Stimulated activated naive CD8-positive, alpha-beta T cell treated with anti-CD3 and anti-CD28 coated beads, Interleukin-15, Interleukin-2, amounts not matched to agents 100 ng/mL and 50 ng/mL, for 24 hours (primary cell): ENCODE measurements around the gene PWWP2B.

Source experiments
- H3K27ac Mint-ChIP-seq: one replicate; pipeline ENCODE4 v1.8.0; 2021; ENCODE audit warnings: mild to moderate bottlenecking, mixed read lengths
- H3K27me3 Mint-ChIP-seq: one replicate; pipeline ENCODE4 v1.8.0; 2021; ENCODE audit warnings: mixed read lengths
- H3K36me3 Mint-ChIP-seq: one replicate; pipeline ENCODE4 v1.8.0; 2021; ENCODE audit warnings: low read depth, mixed read lengths
- H3K4me1 Mint-ChIP-seq: one replicate; pipeline ENCODE4 v1.8.0; 2021; ENCODE audit warnings: low read depth, mixed read lengths
- H3K4me3 Mint-ChIP-seq: one replicate; pipeline ENCODE4 v1.8.0; 2021; ENCODE audit warnings: mild to moderate bottlenecking, mixed read lengths
- H3K9me3 Mint-ChIP-seq: one replicate; pipeline ENCODE4 v1.8.0; 2021; ENCODE audit warnings: mixed read lengths

PWWP2B gene

DNA sequence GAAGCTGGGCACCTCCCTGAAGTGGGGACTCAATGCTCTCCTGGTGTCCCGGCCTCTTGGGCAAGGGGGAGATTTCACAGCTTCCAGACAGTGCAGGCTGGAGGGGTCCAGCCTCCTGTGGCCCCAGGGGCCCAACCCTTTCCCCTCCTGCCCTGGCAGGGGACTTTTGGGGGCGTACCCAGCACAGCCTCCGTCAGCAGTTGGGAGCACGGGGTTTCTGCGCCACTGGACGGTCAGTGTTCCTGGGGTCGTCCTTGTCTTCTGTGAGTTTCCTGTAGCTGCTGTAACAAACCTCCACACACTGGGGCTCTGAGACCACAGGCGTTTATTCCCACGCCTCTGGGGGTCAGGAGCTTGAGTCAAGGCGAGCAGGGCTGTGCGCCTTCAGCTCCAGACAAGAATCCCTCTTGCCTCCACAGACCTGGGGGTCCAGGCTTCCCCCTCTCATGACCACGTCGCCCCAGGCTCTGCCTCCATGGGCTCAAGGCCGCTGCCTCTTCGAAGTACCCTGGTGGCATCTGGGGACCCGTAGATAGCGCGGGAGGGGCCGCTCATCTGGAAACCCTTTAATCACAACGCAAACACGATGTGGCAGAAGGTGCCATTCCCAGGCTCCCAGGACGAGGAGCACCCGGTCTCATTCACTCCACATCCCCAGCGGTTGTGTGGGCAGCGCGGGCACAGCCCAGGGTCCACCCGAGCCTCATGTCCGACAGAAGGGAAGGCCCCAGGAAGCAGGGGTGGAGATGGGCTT is 14.0 kb downstream of the PWWP2B start:
- no peak overlapping the region for H3K4me3 Mint-ChIP-seq
- H3K4me1 Mint-ChIP-seq, result peaks cover 13% of the 10 kb centered on the region
- no peaks in the 10 kb centered on the region for H3K27me3 Mint-ChIP-seq
- no peaks in the 10 kb centered on the region for H3K9me3 Mint-ChIP-seq
- no peak overlapping the region for H3K27ac Mint-ChIP-seq
- peaks cover 5% of the 10 kb centered on the region for H3K36me3 Mint-ChIP-seq

DNA sequence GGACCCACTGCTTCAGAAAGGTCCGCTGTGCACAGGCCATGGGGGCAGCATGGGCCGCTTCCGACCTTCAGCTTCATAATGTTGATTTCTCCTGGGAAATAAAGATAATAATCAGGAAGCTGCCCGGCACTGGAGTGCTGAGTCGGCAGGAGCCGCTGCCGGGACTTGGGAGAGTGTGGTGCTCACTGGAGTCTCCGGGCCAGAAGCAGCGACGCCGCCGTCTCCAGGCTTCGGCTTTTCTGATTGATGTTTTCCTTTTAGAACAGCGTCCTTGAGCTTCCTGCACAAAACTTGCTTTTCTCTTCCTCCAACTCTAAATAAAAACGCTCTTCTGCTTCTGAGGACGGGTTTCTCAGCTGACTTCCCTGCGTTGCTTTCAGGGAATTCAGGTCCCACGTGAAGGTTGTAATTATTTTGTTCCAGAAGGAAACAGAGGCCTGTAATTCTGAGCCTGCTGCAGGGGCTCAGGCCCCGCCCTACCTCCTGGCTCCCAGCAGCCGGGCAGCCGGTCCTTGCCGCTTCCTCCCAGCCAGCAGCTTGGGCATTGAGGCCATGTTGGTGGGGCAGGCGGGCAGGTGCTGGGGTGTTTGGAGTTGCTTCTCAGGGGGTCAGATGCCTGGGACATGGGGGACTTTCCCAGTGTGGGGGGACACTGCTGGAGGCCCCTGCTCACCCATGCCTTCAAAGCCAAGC is 14.7 kb downstream of the PWWP2B start:
- H3K4me3 Mint-ChIP-seq, result no peak overlapping the region
- peaks cover 5% of the 10 kb centered on the region for H3K36me3 Mint-ChIP-seq
- no peaks in the 10 kb centered on the region for H3K27me3 Mint-ChIP-seq
- no peaks in the 10 kb centered on the region for H3K9me3 Mint-ChIP-seq
- no peak overlapping the region for H3K27ac Mint-ChIP-seq
- H3K4me1 Mint-ChIP-seq, result peaks cover 13% of the 10 kb centered on the region

DNA sequence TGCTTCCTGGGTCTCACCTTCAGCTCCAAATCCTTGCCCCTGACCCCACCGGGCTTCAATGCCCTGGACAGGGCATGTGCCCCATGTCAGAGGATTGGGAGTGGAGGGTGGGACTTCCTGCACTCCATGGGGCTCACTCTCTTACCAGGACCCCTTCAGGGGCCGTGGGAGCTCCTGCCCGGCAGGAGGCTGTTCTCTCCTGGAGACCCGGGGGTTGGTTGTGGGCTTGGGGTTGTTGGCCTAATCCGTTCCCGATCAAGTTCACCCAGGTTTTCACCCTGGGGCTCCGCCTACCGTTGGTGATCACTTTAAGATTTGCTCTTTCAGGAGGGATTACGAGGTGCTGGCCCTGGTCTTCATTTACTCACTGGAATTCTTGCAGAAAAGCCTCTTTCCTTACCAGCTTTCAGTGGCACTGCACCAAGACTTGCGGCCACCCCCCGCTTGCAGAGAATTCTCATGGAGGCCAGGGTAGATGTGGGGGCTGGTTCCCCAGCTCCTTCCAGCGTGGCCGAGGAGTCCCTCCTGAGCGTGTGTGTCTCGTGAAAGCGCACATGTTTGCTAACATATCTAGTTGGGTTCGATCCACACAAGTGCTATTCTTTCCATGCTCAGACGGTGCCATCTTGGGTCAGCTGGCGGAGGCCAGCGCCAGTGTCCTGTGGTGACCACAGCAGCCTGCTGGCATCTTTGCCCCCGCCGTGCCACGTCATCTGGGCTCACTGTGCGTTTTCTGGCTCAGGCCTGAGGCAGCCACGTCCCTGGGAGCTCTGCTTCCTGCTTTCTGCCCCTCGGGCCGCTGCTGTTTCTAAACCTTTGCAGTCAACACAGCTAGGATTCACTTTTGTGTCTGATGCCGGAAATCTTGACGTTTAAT is 15.6 kb downstream of the PWWP2B start:
- H3K9me3 Mint-ChIP-seq, result no peaks in the 10 kb centered on the region
- H3K4me1 Mint-ChIP-seq, result peaks cover 12% of the 10 kb centered on the region
- no peak overlapping the region for H3K27ac Mint-ChIP-seq
- no peak overlapping the region for H3K4me3 Mint-ChIP-seq
- no peaks in the 10 kb centered on the region for H3K27me3 Mint-ChIP-seq
- H3K36me3 Mint-ChIP-seq, result peaks cover 5% of the 10 kb centered on the region

DNA sequence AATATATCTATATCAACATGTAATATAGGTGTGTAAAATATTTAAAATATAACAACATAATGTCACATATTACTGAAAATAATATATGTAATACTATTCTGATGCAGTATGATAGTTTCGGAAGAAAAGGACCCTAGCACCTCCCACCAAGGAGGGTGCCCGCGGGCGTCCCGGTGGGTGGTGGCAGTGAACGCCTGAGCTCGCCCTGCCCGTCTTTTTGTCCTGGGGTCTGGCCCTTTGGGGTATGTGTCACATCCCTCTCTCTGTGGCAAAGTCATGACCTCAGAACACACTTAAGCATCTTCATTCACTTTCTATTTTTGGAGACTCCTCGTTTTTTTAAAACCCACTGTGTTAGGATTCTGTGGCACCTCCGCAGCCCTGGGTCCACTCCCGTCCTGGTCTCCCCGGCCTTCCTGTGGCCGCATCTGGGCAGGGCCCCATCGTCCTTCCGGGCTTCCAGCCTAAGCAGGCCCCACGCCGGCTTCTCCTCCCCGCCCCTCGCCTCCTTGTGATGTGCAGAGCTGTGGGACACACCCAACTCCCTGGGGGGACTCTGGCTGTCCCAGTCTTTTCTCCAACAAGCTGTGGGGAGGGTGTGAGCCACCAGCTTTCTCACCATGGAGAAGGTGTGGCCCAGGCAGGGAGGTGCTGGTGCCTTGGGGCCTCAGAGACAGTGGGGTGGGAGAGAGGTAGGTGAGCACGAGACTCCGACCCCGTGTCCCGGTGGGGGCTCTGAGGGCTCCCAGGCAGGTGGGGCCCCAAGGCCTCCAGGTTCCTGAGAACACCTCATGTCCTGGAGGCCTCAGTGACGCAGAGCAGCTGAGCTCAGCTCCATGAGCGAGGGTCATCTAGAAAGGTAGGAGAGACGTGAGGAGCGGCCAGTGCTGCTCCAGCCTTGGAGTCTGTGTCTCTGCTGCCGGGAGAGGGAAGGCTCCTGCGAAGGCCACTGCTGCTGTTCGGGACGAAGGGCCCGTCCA is 16.5 kb downstream of the PWWP2B start:
- no peak overlapping the region for H3K27ac Mint-ChIP-seq
- H3K4me3 Mint-ChIP-seq, result no peak overlapping the region
- H3K4me1 Mint-ChIP-seq, result peaks cover 8% of the 10 kb centered on the region

DNA sequence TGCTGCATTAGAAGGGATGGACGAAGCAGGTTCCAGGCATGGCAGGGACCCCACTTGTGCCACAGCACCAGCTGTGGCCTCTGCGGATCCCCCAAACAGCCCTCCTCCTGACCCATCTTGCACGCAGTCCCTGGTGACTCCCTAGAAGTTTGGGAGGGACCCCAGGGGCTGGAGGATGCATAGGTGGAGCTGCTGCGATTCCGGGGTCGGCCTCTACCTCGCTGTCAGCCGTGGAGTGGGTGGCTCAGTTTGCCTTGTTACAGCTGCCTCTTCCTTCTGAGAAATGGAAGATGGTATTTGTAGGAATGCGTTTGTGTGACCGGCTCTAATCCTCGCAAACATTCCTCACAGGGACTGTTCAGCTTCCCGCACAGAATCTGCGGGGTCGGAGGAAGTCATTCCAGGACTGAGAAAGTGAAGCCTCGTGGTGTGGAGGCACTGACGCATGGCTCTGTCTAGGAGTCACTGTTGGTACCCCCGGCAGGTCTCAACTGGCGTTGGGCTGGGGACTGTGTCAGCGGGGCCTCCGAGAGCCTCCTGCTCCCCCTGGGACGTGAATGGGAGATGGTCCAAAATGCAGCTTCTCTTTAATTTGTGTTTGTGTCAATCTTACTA is 17.5 kb downstream of the PWWP2B start:
- no peak overlapping the region for H3K27ac Mint-ChIP-seq

More for the DNA sequence above, 16.5 kb downstream of the PWWP2B start:
- H3K27me3 Mint-ChIP-seq, result no peaks in the 10 kb centered on the region
- H3K36me3 Mint-ChIP-seq, result peaks cover 5% of the 10 kb centered on the region
- H3K9me3 Mint-ChIP-seq, result no peaks in the 10 kb centered on the region

DNA sequence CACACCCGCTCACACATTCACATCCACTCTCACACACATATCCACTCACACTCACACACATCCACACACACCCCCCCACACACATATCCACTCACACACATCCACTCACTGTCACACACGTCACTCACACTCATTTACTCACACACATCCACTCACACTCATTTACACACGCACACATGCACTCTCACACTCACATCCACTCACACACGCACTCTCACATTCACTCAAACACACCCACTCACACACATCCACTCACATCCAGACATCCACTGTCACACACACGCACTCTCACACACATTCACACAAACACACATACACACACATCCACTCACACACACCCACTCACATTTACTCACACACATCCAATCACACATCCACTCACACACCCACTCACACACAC is 18.3 kb downstream of the PWWP2B start:
- peaks cover 6% of the 10 kb centered on the region for H3K4me1 Mint-ChIP-seq
- H3K27ac Mint-ChIP-seq, result peak overlapping the region; percentile 22
- H3K36me3 Mint-ChIP-seq, result peaks cover 5% of the 10 kb centered on the region
- H3K9me3 Mint-ChIP-seq, result no peaks in the 10 kb centered on the region
- no peak overlapping the region for H3K4me3 Mint-ChIP-seq
- H3K27me3 Mint-ChIP-seq, result no peaks in the 10 kb centered on the region

More for the DNA sequence above, 17.5 kb downstream of the PWWP2B start:
- Mint-ChIP-seq H3K4me1 (peaks cover 7% of the 10 kb centered on the region), H3K4me3 (no peak overlapping the region), H3K9me3 (no peaks in the 10 kb centered on the region), H3K27me3 (no peaks in the 10 kb centered on the region), H3K36me3 (peaks cover 5% of the 10 kb centered on the region)

DNA sequence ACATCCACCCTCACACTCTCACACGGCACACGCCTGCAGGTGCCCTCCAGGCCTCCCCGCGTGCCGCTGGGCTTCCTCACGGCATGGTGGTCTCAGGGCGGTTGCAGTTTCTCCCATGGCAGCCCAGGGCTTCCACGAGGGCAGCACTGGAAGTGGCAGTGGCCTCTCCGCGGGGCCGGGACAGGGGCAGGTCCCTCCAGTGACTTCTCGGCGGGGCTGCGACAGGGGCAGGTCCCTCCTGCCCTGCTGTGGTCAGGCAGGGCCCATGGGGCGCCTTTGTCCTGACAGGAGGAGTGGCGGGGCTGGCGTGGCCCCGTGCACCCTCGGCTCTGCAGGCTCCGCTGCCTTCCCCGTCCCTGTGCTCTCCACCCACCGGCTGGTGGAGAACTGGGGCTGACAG is 19.0 kb downstream of the PWWP2B start:
- Mint-ChIP-seq H3K36me3 (peaks cover 5% of the 10 kb centered on the region), H3K4me1 (peaks cover 13% of the 10 kb centered on the region), H3K4me3 (no peak overlapping the region), H3K9me3 (no peaks in the 10 kb centered on the region), H3K27ac (no peak overlapping the region), H3K27me3 (no peaks in the 10 kb centered on the region)

DNA sequence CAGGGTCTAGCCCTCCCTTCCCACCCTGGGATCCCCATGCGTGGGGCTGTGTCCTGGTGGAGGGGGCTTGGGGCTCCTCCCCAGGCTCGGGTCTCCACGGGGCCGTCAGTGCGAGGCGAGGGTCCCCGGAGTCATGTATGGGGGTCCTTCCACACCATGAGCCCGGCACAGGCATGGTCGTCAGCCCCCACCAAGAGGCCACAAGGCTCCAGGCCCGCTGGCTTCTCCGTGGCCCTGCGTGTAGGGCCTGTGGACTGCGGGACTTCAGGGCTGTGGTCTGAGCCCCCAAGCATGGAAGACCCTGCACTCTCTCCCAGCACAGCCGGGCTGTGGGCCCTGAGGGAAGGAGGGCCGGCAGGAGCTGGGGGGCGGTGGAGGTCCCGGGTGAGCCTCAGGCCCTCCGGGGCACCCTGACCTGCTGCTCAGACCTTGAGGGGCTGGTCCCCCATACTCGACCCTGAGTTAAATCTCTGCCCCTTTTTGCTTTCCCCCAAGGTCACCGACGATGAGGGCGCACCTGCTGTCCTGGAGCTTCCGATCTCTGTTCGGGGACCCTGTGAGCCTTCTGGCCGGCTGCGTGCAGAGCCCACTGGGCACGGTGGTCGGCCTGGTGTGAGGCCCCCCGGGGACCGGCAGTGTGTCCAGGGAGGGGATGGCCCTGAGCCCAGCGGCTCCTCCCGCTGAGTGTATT is 19.7 kb downstream of the PWWP2B start:
- peaks cover 5% of the 10 kb centered on the region for H3K36me3 Mint-ChIP-seq
- no peak overlapping the region for H3K27ac Mint-ChIP-seq
- H3K27me3 Mint-ChIP-seq, result no peaks in the 10 kb centered on the region
- no peak overlapping the region for H3K4me3 Mint-ChIP-seq
- H3K9me3 Mint-ChIP-seq, result no peaks in the 10 kb centered on the region
- peaks cover 17% of the 10 kb centered on the region for H3K4me1 Mint-ChIP-seq

DNA sequence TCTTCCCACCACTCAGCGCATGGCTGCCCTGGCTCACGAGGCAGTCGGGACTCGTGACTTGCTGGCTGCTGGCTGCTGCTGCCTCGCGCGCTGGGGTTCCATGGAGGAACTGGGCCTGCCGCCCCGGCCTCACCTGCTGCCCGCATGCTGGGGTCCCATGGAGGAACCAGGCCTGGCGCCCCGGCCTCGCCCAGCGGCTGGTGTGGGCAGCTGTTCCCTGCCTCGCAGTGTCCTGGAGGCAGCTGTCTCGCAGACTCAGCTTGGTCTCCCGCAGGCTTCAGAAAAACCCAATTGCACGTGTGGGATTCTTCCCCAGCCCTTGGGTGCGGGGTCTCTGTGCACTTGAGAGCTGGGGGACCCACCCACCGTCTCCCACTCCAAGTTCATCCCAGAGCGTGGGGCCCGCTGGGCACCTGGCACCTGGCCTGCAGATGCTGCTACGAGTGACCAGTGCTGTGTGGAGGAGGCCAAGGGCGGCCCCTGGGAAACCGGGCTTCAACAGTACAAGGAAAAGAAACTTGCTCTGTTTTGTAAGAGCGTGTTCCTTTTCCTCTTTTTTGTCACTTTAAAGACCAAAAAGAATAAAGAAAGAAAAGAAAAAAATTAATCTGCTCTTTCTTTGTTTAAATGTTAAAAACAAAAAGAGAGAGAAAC is 20.4 kb downstream of the PWWP2B start:
- H3K27ac Mint-ChIP-seq, result no peak overlapping the region
- H3K9me3 Mint-ChIP-seq, result no peaks in the 10 kb centered on the region
- H3K4me1 Mint-ChIP-seq, result peaks cover 21% of the 10 kb centered on the region
- H3K36me3 Mint-ChIP-seq, result peaks cover 5% of the 10 kb centered on the region
- H3K27me3 Mint-ChIP-seq, result no peaks in the 10 kb centered on the region
- H3K4me3 Mint-ChIP-seq, result no peak overlapping the region

DNA sequence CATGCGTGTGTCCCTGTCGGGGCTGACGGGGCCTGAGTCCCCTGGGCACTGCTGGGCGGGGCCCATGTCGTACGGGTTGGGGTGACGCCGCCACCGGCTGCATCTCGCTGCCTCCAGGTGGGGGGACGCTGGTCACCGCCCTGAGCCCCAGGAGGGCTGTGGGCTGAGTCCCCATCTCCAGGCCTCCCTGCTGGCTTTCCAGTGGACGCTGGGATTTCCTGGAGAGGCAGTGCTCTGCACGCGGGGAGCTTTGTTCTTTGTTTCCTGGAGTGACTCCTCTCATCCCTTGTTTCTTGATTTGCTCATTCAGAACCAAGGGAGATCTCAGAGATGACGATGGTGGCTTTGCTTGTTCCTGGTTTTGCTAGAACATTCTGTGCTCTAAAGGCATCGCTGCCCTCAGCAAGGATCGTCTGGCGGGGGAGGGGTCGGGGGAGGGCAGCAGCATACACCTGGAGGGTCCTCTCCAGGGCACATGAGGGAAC is 21.0 kb downstream of the PWWP2B start:
- H3K4me3 Mint-ChIP-seq, result no peak overlapping the region
- H3K27ac Mint-ChIP-seq, result no peak overlapping the region
- peaks cover 27% of the 10 kb centered on the region for H3K4me1 Mint-ChIP-seq
- H3K36me3 Mint-ChIP-seq, result peaks cover 5% of the 10 kb centered on the region
- H3K9me3 Mint-ChIP-seq, result no peaks in the 10 kb centered on the region
- no peaks in the 10 kb centered on the region for H3K27me3 Mint-ChIP-seq

DNA sequence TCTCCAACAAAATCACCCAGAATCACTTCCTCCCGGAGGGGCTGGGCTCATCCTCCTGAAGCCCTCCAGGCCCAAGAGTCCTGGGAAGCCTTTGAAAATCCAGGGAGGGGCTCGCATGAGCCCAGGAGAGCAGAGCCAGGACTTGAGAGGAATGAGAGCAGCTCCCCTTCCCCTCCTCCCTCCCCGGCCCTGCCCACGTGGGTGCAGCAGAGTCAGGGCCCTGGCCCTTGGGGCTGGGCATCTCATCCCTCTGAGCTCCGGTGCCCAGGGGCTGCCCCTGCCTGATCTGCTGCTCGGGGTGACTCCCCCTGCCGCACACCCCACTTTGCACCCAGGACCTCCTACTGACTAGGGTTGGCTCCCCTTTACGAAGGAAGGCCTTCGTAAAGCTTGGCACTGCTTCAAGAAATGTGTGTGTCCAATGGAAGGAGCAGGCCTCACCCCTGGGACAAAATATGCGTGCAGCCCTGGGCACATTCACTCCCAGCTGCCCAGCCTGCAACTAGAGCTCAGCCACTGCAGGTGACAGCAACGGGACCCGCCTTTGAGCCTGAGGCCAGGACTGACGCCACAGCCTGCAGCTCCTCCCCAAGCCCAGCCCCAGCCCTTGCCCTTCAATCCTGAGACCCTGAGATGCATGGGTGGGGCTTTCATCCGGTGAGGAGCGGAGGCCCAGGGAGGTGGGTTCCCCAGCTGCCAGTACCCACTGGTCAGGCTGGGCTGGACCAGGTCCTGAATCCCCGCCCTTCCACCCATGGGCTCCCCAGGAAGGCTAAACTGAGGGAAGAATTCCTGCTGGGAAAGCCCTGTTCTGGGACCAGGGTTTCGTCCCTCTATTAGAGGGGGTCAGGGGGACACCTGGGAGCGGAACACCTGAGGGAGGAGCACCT is 21.8 kb downstream of the PWWP2B start:
- H3K9me3 Mint-ChIP-seq, result no peaks in the 10 kb centered on the region
- H3K27me3 Mint-ChIP-seq, result no peaks in the 10 kb centered on the region
- peaks cover 34% of the 10 kb centered on the region for H3K4me1 Mint-ChIP-seq
- H3K36me3 Mint-ChIP-seq, result peaks cover 5% of the 10 kb centered on the region
- no peak overlapping the region for H3K4me3 Mint-ChIP-seq
- H3K27ac Mint-ChIP-seq, result no peak overlapping the region
